NCI-H510A treated with DMSO at 0.1 percent for 48 hours (cell line): ENCODE data around the gene ALAS1.
A peak's percentile ranks its signal among the peaks of the same experiment; 100 is the strongest.

Source experiments
- DNase-seq: peaks from one replicate; lab custom pipeline; 2025; lab: John Stamatoyannopoulos, UW

ALAS1 gene

DNA sequence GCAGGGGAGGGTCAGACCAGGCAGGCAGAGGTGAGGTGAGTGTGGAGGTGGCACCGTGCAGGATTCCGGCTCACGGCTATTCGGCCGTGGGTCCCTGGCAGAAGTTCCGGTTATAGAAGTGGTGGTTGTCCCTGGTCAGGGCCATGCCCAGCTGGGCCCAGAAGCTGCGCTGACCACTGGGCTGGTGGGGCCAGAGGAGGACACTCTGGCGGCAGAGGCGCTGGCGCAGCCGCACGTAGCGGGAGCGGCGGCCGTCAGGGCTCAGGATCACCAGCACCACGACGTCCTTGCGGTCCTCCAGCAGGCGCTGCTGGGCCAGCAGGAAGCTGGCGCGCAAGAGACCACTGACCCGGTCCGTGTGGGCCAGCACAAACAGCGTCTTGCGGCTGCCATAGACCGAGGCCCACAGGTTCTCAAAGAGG lies 23.2 kb downstream of the ALAS1 start:
- DNase-seq: no peak

GRCh38 chr3:52221563-52222318 lies 23.8 kb downstream of the ALAS1 start:
- DNase-seq: no peak

DNA sequence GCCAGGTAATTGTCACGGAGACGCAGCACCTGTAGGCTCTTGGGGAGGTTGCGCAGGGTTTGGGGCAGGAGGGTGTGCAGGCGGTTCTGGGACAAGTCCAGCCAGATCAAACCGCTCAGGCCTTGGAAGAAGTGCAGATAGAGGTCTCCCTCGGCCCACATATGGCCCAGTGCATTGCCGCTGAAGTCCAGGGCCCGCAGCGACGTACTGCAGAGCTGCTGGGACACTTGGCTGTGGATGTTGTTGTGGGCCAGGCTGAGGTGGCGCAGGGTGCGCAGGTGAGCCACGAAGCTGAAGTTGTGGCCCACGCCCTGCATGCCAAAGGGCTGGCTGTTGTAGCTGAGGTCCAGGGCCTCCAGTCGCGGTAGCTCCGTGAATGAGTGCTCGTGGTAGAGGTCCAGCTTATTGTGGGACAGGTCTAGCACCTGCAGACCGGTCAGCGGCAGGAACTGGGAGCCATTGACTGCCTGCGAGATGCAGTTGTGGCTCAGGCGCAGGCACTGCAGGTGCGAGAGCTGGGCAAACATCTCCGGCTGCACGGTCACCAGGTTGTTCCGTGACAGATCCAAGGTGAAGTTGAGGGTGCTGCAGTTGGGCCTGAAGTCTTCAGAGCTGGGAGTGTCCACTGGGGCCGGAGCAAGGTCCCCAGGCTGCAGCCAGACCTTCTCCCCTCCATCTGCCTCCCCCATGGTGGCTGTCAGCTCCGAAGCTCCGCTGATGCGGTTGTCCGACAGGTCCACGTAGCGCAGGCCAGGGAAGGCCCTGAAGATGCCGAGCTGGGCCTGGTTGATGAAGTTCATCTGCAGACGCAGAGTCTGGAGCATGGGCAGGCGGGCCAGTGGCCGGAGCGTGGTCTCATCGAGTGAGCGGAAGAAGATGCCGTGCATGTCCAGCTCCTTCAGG lies 24.6 kb downstream of the ALAS1 start:
- no peak for DNase-seq

- DNase-seq: no peak
Observed at GRCh38 chr3:52223449-52224408, 25.8 kb downstream of the ALAS1 start.

DNA sequence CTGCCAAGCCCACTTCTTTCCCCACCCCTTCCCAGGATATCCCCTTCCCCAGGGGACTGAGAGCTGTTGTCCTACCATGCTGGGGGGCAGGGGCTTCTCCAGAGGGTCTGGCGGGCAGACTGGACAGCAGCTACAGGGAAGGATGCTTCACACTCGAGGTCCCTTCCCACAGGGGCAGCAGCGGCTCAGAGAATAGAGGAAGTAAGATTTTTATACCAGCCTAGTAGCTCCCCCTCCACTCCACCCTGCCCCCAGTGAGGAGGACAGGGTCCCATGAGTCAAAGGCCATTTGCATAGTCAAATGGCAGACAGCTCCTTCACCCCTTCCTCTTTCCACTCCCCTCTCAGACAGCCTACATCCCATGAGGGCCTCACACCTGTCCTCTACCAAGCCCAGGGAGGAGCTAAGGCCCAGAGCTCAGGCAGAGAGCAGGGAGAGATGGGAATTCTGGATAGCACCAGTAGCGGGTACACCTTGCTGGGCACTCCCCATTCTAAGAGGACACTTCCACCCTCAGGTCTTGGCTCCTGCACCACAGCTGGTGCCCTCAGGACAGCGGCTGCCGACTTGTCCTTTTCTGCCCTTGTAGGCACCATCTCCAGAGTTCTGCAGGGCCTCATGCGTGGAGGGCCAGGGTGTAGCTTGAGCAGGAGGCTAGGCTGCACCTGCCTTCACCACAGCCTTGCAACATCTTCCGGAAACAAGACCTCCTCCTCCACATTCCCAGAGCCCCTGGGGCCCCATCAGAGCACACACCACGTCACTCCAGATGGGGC lies 27.7 kb downstream of the ALAS1 start, which contains the start of gene TLR9:
Gene TLR9 (minus strand): TSS at position 194 of the 777 bp plus-strand sequence. CDS start 116 bp downstream, at position 78.
- DNase-seq: peak; percentile 50

DNA sequence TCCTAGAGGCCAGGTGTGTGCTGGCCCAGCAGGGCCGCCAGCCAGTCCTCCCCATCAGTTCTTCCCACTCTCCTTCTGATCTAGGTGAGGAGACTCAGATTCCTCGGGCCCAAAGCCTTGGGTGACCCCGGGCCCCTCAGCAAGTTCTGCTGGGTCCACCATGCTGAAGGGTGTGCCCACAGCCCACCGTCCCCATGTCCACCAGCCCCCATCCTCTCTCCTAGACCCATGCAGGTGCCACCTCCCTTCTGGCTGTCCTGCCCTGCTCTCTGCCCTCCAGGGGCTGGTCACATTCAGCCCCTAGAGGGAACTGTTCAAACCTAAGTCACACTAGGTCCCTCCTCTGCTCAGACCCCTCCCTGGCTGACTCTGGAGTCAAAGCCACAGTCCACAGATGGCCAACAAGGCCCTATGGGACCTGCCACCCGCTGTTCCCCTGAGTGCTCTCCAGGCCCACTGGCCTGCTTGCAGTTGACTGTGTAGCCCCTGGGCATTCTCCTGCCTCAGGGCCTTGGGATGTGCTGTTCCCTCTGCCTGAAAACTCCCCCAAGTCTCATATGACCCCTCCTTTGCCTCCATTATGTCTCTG lies 28.4 kb downstream of the ALAS1 start:
- no peak for DNase-seq

DNA sequence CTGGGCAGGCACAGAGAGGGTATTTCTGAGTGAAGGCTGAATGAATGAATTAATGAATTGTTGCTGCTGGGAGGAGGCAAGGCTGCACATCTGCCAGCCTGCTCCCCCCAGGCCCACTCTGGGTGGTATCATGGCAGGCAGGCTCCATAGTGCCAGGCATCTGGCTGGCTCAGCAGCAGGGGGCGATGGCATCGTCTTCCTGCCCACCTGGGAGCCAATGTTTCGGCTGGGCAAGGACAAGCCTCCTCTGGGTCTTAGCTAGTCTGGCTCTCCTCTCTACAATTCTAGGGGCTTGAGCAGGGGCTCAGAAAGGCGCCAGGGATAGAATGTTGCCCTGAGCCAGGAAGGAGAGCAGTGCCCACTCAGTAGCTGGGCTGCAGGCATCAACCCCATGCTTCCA lies 29.2 kb downstream of the ALAS1 start:
- DNase-seq: no peak

DNA sequence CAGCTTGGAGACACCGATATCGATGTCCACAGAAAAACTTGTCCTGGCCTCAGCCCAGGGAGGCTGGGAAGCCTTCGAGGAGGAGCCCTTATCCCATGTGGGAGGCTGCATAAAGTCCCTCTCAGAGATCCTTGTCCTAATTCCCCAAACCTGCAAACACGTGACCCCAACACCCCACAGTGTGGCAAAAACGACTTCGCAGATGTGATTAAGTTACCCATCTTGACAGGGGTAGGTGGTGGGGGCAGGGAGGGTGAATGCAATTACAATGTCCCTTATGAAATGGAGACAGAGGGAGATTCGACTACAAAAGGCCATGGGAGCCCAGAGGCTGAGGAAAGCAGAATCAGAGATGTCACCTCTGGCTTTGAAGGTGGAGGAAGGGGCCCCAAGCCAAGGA lies 29.8 kb downstream of the ALAS1 start:
- DNase-seq: no peak

DNA sequence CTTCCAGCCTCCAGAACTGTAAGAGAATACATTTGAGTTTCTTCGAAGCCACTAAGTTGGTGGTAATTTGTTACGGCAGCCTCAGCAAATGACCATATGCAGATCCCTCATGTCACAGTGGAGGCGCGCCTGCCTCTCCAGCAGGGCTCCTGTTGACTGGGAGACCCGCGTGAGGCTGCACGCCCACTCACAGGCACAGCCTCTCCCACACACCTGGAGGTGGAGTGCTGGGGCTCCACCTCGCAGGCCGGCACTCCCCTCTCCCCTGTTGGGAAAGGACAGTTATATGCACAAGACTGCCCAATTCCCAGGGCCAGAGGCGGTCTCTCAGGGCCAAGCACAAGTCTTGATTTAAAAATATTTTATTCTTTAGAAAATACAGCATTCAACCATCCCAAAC lies 30.3 kb downstream of the ALAS1 start:
- no peak for DNase-seq

DNA sequence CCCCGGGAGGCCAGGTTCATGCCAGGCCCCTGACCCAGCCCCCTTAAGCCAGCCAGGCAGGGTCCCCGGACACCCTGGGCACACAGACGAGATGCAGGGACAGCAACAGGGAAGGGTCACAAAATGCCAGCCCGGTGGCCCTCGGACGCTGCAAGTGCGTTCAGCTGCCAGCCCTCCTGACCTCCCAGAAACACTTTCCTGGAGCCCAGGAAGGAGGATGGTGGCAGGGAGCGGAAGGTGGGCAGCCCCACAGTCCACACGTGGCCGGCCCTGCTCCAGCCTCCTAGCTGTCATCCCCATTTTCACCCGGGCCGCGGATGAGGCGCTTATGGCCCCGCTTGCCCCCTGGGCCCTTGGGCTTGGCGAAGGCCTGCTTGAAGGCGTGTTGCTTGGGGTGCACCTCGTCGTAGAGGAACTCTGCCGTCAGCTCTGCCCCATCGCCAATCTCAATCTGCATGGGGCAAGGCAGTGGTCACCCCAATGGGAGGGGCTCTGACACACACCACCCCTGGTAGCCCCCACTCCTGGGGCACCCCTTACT lies 30.9 kb downstream of the ALAS1 start:
- no peak for DNase-seq

DNA sequence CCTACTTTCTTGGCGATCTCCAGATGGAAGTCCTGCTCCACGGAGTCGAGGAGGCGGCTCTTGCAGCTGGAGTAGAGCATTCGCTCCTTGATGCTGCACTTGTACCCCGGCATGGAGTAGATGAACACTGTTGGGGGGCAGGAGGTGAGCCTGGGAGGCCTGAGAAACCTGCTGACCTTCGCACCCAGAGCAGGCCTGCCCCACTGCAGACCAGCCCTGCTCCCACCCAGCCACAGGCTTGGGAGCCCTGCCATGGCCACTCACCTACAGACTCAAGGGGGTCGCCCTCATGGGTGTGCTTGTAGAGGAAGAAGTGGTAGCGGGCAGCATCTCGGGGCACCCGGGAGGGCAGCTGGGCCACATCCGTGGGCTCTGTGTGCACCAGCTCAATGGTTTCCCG lies 31.7 kb downstream of the ALAS1 start:
- DNase-seq: no peak

DNA sequence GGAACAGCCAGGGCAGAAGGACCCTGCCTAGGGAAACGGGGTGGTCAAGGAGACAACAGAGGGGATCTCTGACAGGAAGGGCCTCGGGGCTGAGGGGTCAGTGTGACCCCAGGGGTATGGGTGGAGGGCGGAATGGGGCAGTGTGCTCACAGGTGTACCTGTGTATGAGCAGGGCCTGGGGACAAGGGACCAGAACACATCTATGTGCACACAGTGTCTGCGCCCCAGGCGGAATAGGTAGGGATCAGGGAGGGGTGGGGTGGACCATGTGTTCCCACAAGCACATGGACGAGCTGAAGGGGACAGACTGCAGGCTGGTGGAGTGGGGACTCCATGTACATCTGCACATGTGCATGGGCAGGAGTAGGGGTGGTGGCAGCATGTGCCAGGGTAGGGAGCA lies 32.5 kb downstream of the ALAS1 start:
- no peak for DNase-seq

GRCh38 chr3:52230889-52231499 lies 33.0 kb downstream of the ALAS1 start:
- DNase-seq: no peak

- DNase-seq: no peak
Observed at GRCh38 chr3:52231502-52232278, 33.7 kb downstream of the ALAS1 start.

GRCh38 chr3:52232279-52233107 lies 34.5 kb downstream of the ALAS1 start:
- DNase-seq: no peak

- DNase-seq: no peak
Observed at GRCh38 chr3:52233108-52233591, 35.2 kb downstream of the ALAS1 start.

GRCh38 chr3:52233968-52234367 lies 36.0 kb downstream of the ALAS1 start:
- DNase-seq: no peak
